Naive thymus-derived CD4-positive, alpha-beta T cell (primary cell): ENCODE data around the gene ISG15. TPM values are rescaled to one million over a fixed set of nuclear protein-coding genes. Genes with fewer than 3 reads are reported as not detected.
A peak's percentile ranks its signal among the peaks of the same experiment; 100 is the strongest.

Experiments used
- ATAC-seq: fragments of 150-1000 bp; cut with Tn5 transposase; 2 replicates; pipeline ENCODE4 v1.10.0; 2021; ENCODE audit warnings: mild to moderate bottlenecking, moderate library complexity
- CTCF ChIA-PET: fragments of 350-600 bp; sonication (Branson Sonifier 250); formaldehyde crosslinking; loops from one replicate; lab custom pipeline; 2021; ENCODE audit warnings: antibody characterized with exemption; lab: Charles Lee
- POLR2A ChIA-PET: fragments of 350-600 bp; sonication (Branson Sonifier 250); formaldehyde crosslinking; loops from one replicate; lab custom pipeline; 2021; ENCODE audit warnings: antibody characterized with exemption, inconsistent platforms; lab: Charles Lee
- DNase-seq, 9 donors: peaks; one replicate each; pipeline versions ENCODE4 v3.0.0 to v3.0.0-alpha.2; 2020 to 2022; ENCODE audit warnings: mixed read lengths in 1 of 9
- H3K27ac ChIP-seq: one replicate; pipeline ENCODE4 v1.7.0; 2013; ENCODE audit warnings: mild to moderate bottlenecking, low read depth, low read length, moderate library complexity
- H3K27me3 ChIP-seq, 2 donors: one replicate each; pipeline ENCODE4 v1.7.0; 2013; ENCODE audit warnings: low read length in 2 of 2, mild to moderate bottlenecking in 2 of 2, moderate library complexity in 2 of 2; ENCODE audit not compliant: control insufficient read depth in 2 of 2, insufficient read depth in 2 of 2
- H3K36me3 ChIP-seq, 3 experiments: 1 replicate in 2 of 3; 2 replicates in 1 of 3; pipeline ENCODE4 v1.7.0; 2013; ENCODE audit warnings: low read length in 3 of 3, mild to moderate bottlenecking in 3 of 3, moderate library complexity in 1 of 3; ENCODE audit not compliant: insufficient read depth in 3 of 3, control insufficient read depth in 2 of 3
- H3K4me1 ChIP-seq, 2 donors: one replicate each; pipeline ENCODE4 v1.7.0; 2013; ENCODE audit warnings: low read length in 2 of 2, mild to moderate bottlenecking in 2 of 2, moderate library complexity in 1 of 2; ENCODE audit not compliant: control insufficient read depth in 2 of 2, insufficient read depth in 2 of 2
- H3K4me3 ChIP-seq: 2 replicates; pipeline ENCODE4 v1.7.0; 2013; ENCODE audit warnings: mild to moderate bottlenecking, low read length
- H3K9me3 ChIP-seq, 3 experiments: 1 replicate in 2 of 3; 2 replicates in 1 of 3; pipeline ENCODE4 v1.7.0; 2013; ENCODE audit warnings: low read length in 3 of 3; ENCODE audit not compliant: control insufficient read depth in 2 of 3
- H3K27ac Mint-ChIP-seq, 9 donors: one replicate each; pipeline ENCODE4 v1.8.0; 2020 to 2022; ENCODE audit warnings: mixed read lengths in 9 of 9, mild to moderate bottlenecking in 8 of 9, moderate library complexity in 5 of 9, inconsistent platforms in 2 of 9
- H3K27me3 Mint-ChIP-seq, 5 donors: one replicate each; pipeline ENCODE4 v1.8.0; 2021 to 2022; ENCODE audit warnings: mixed read lengths in 5 of 5, mild to moderate bottlenecking in 1 of 5
- H3K36me3 Mint-ChIP-seq, 5 donors: one replicate each; pipeline ENCODE4 v1.8.0; 2020 to 2022; ENCODE audit warnings: mixed read lengths in 5 of 5, mild to moderate bottlenecking in 3 of 5, inconsistent platforms in 1 of 5
- H3K4me1 Mint-ChIP-seq, 7 donors: one replicate each; pipeline ENCODE4 v1.8.0; 2020 to 2022; ENCODE audit warnings: mixed read lengths in 7 of 7, mild to moderate bottlenecking in 3 of 7, inconsistent platforms in 1 of 7
- H3K4me3 Mint-ChIP-seq, 10 donors: one replicate each; pipeline ENCODE4 v1.8.0; 2020 to 2022; ENCODE audit warnings: mild to moderate bottlenecking in 10 of 10, mixed read lengths in 10 of 10, moderate library complexity in 6 of 10, inconsistent platforms in 2 of 10
- H3K9me3 Mint-ChIP-seq, 11 donors: one replicate each; pipeline ENCODE4 v1.8.0; 2020 to 2022; ENCODE audit warnings: mixed read lengths in 11 of 11, mild to moderate bottlenecking in 4 of 11, inconsistent platforms in 1 of 11, moderate library complexity in 1 of 11
- intact Hi-C, 2 donors: fragments of 100-400 bp; cut with micrococcal nuclease; formaldehyde crosslinking; loops; one replicate each; pipeline ENCODE4 v1.15.1; 2023
- polyA plus RNA-seq, 2 donors: library from polyadenylated mRNA; unstranded; fragments of 300-500 nt; fragmentation: Illumina TruSeq; gene quantifications; one replicate each; pipeline ENCODE4 v1.2.3, GENCODE V29; 2021
- total RNA-seq, 6 experiments: library from RNA in 5 of 6; stranded (reverse) in 5 of 6; gene quantifications; 1 replicate in 5 of 6; 2 replicates in 1 of 6; pipeline ENCODE4 v1.2.3 and lab custom pipeline; 2021 to 2026

Gene ISG15
- total and polyA plus RNA-seq, 7 experiments from 2014 or later = 17.4 to 227 (median 42.6) TPM

GRCh38 chr1:1052003-1052840 is 38.9 kb downstream of the ISG15 start:
- H3K9me3 ChIP-seq = no peaks in the 10 kb centered on the region
- H3K27me3 ChIP-seq = no peaks in the 10 kb centered on the region
- H3K27ac ChIP-seq = no peak overlapping the region
- H3K9me3 Mint-ChIP-seq = peaks cover 0 to 5% (median 0%) of the 10 kb centered on the region in 11 donors
- no peak overlapping the region for H3K4me3 ChIP-seq
- peaks cover 0 to 5% (median 0%) of the 10 kb centered on the region in 5 donors for H3K36me3 Mint-ChIP-seq
- ChIA-PET POLR2A (no interaction called here), CTCF (no interaction called here)
- intact Hi-C loops = no loop called here
- H3K36me3 ChIP-seq = no peaks in the 10 kb centered on the region
- H3K4me1 Mint-ChIP-seq = peaks cover 0 to 2% (median 0%) of the 10 kb centered on the region in 7 donors
- H3K27me3 Mint-ChIP-seq = peaks cover 0 to 5% (median 0%) of the 10 kb centered on the region in 5 donors
- no peaks in the 10 kb centered on the region for H3K4me1 ChIP-seq
- ATAC-seq = no peak
- DNase-seq = no peak
- no peak overlapping the region for H3K4me3 Mint-ChIP-seq
- no peak overlapping the region for H3K27ac Mint-ChIP-seq

- ChIA-PET POLR2A (no interaction called here), CTCF (no interaction called here)
- no peaks in the 10 kb centered on the region for H3K4me1 ChIP-seq
- no peaks in the 10 kb centered on the region for H3K27me3 ChIP-seq
- intact Hi-C loops = no loop called here
- H3K4me1 Mint-ChIP-seq = peaks cover 0 to 2% (median 0%) of the 10 kb centered on the region in 7 donors
- H3K36me3 ChIP-seq = no peaks in the 10 kb centered on the region
- H3K27ac Mint-ChIP-seq = no peak overlapping the region
- ATAC-seq = no peak
- peaks cover 0 to 12% (median 0%) of the 10 kb centered on the region in 5 donors for H3K27me3 Mint-ChIP-seq
- H3K27ac ChIP-seq = no peak overlapping the region
- H3K9me3 ChIP-seq = no peaks in the 10 kb centered on the region
- no peak for DNase-seq
- peaks cover 0 to 5% (median 0%) of the 10 kb centered on the region in 11 donors for H3K9me3 Mint-ChIP-seq
- peaks cover 0 to 5% (median 0%) of the 10 kb centered on the region in 5 donors for H3K36me3 Mint-ChIP-seq
- H3K4me3 ChIP-seq = no peak overlapping the region
- no peak overlapping the region for H3K4me3 Mint-ChIP-seq
These were observed 39.7 kb downstream of the ISG15 start for GRCh38 chr1:1053022-1053421.

- Mint-ChIP-seq H3K9me3 (peaks cover 0 to 5% (median 0%) of the 10 kb centered on the region in 11 donors), H3K27ac (no peak overlapping the region), H3K36me3 (peaks cover 0 to 5% (median 0%) of the 10 kb centered on the region in 5 donors), H3K4me1 (peaks cover 0 to 8% (median 0%) of the 10 kb centered on the region in 7 donors), H3K4me3 (peak overlapping the region in 1 of 10 donors; percentile 51), H3K27me3 (peaks cover 0 to 19% (median 4%) of the 10 kb centered on the region in 5 donors)
- Histone ChIP-seq H3K4me3 (no peak overlapping the region), H3K9me3 (no peaks in the 10 kb centered on the region), H3K4me1 (no peaks in the 10 kb centered on the region), H3K27ac (no peak overlapping the region), H3K27me3 (no peaks in the 10 kb centered on the region), H3K36me3 (no peaks in the 10 kb centered on the region)
- DNase-seq = no peak
- ChIA-PET CTCF (no interaction called here), POLR2A (no interaction called here)
- intact Hi-C loops = no loop called here
- ATAC-seq = no peak
These were observed 40.4 kb downstream of the ISG15 start for GRCh38 chr1:1053682-1054081.

DNA sequence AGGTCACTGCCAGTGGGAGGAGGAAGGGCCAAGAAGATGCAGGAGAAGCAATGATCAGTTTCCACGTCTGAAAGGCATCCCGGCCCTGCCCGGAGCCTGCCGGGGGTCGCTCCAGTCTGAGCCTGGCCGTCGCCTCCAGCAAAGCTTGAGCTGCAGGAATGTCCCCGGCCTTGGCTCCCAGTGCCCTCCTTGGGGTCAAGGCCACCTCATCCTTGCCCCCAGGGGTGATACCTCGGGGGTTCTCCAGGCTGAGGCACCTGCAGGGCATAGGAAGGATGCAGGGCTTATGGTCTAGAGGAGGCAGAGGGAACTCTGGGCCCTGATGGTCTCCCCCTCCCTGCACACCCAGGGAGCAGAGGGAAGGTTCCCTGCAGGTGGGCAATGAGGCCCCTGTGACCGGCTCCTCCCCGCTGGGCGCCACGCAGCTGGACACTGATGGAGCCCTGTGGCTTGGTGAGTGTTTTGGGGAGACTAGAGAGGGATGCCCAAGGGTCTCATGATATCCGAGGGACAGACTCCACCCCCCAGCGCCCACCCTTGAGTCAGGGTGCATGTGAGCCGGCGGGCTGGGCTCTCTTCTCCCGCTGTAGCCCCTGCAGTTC is 40.9 kb downstream of the ISG15 start:
- intact Hi-C loops = no loop called here
- Mint-ChIP-seq H3K27me3 (peaks cover 0 to 23% (median 4%) of the 10 kb centered on the region in 5 donors), H3K9me3 (peaks cover 0 to 5% (median 0%) of the 10 kb centered on the region in 11 donors), H3K36me3 (peaks cover 0 to 5% (median 0%) of the 10 kb centered on the region in 5 donors), H3K4me1 (peaks cover 0 to 11% (median 0%) of the 10 kb centered on the region in 7 donors), H3K4me3 (peak overlapping the region in 1 of 10 donors; percentile 51), H3K27ac (no peak overlapping the region)
- Histone ChIP-seq H3K9me3 (no peaks in the 10 kb centered on the region), H3K4me1 (no peaks in the 10 kb centered on the region), H3K4me3 (no peak overlapping the region), H3K36me3 (no peaks in the 10 kb centered on the region), H3K27ac (no peak overlapping the region), H3K27me3 (peaks cover 0 to 3% of the 10 kb centered on the region in 2 donors)
- ATAC-seq (no peak), DNase-seq (no peak)
- POLR2A ChIA-PET = no interaction called here
- CTCF ChIA-PET = no interaction called here

- Mint-ChIP-seq H3K4me3 (no peak overlapping the region), H3K27ac (no peak overlapping the region), H3K9me3 (peaks cover 0 to 5% (median 0%) of the 10 kb centered on the region in 11 donors), H3K27me3 (peaks cover under 1 to 24% (median 6%) of the 10 kb centered on the region in 5 donors), H3K36me3 (peaks cover 0 to 5% (median 0%) of the 10 kb centered on the region in 5 donors), H3K4me1 (peaks cover 0 to 11% (median under 1%) of the 10 kb centered on the region in 7 donors)
- no peak overlapping the region for H3K4me3 ChIP-seq
- DNase-seq (no peak), ATAC-seq (no peak)
- ChIA-PET POLR2A (no interaction called here), CTCF (no interaction called here)
- H3K9me3 ChIP-seq = no peaks in the 10 kb centered on the region
- no peak overlapping the region for H3K27ac ChIP-seq
- intact Hi-C loops = no loop called here
- peaks cover 0 to 3% of the 10 kb centered on the region in 2 donors for H3K27me3 ChIP-seq
- H3K4me1 ChIP-seq = peaks cover 4 to 5% of the 10 kb centered on the region in 2 donors
- H3K36me3 ChIP-seq = no peaks in the 10 kb centered on the region
These were observed 41.7 kb downstream of the ISG15 start for GRCh38 chr1:1054971-1055370.

DNA sequence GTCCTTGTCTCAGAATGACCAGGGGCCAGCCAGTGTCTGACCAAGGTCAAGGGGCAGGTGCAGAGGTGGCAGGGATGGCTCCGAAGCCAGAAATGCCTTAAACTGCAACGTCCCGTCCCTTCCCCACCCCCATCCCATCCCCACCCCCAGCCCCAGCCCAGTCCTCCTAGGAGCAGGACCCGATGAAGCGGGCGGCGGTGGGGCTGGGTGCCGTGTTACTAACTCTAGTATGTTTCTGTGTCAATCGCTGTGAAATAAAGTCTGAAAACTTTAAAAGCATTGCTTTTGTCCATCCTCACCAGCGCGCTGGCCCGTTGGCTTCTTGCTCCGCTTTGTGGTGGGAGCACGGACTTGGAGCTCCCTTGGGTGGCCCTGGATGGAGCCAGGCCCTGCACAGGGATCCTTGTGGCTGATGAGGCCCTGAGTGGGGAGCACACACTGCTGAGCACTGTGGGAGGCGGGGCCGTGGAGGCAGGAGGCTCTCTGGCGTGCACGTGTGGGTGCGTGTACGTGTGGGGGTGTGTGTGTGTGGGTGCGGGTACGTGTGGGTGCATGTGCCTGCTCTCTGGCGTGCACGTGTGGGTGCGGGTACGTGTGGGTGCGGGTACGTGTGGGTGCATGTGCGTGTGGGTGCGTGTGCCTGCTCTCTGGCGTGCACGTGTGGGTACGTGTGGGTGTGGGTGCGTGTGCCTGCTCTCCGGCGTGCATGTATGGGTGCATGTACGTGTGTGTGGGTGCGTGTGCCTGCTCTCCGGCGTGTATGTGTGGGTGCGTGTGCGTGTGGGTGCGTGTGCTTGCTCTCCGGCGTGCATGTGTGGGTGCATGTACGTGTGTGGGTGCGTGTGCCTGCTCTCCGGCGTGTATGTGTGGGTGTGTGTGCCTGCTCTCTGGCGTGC is 42.8 kb downstream of the ISG15 start:
- CTCF ChIA-PET = no interaction called here

More for the DNA sequence above, 42.8 kb downstream of the ISG15 start:
- Histone ChIP-seq H3K36me3 (no peaks in the 10 kb centered on the region), H3K27ac (no peak overlapping the region), H3K9me3 (no peaks in the 10 kb centered on the region), H3K4me1 (peaks cover 4 to 10% of the 10 kb centered on the region in 2 donors), H3K4me3 (no peak overlapping the region), H3K27me3 (peaks cover 3% of the 10 kb centered on the region in 2 donors)
- no peak for ATAC-seq
- POLR2A ChIA-PET = no interaction called here
- Mint-ChIP-seq H3K27ac (no peak overlapping the region), H3K9me3 (peaks cover 0 to 5% (median 0%) of the 10 kb centered on the region in 11 donors), H3K4me1 (peaks cover 0 to 16% (median 5%) of the 10 kb centered on the region in 7 donors), H3K36me3 (peaks cover 0 to 3% (median 0%) of the 10 kb centered on the region in 5 donors), H3K4me3 (peak overlapping the region in 1 of 10 donors; percentile 5), H3K27me3 (peaks cover 7 to 33% (median 13%) of the 10 kb centered on the region in 5 donors)
- intact Hi-C loops = no loop called here
- no peak for DNase-seq
